DMS79 treated with DMSO at 0.1 percent for 48 hours (cell line): ENCODE measurements around the gene OR10D3.
"Not testable (repeated sequence)": the region's sequence is repeated elsewhere in the genome, so short reads cannot be mapped to it uniquely, and the experiment has no call there.

Experiments used
- DNase-seq: peaks from one replicate; lab custom pipeline; 2025; lab: John Stamatoyannopoulos, UW

The OR10D3 gene

GRCh38 chr11:124183068-124183467, at the start of gene OR10D3:
TSS of gene OR10D3 (plus strand) at chr11:124183345. CDS start at chr11:124185270, 1,925 bp downstream.
- DNase-seq: no peak

GRCh38 chr11:124143034-124143433, 40.1 kb upstream of the OR10D3 start:
- DNase-seq: no peak

DNA sequence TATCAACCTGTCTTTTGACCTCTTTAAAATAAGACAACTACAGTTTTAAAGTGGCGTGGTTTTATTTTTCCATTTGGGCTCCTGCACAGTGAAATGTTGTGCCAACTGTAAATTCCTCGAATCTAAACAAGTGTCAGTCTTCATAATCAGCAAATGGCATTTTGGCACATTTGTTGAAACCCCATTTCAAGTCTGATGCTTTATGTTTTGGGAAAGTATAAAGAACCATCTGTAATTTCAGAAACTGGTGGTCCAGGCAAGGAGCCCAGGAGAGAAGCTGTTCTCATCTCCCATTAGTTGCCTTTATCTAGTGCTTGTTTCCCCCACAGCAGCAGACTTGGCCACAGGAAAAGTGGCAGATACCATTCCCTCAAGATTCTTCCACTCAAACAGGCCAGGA, 35.2 kb upstream of the OR10D3 start:
- no peak for DNase-seq

DNA sequence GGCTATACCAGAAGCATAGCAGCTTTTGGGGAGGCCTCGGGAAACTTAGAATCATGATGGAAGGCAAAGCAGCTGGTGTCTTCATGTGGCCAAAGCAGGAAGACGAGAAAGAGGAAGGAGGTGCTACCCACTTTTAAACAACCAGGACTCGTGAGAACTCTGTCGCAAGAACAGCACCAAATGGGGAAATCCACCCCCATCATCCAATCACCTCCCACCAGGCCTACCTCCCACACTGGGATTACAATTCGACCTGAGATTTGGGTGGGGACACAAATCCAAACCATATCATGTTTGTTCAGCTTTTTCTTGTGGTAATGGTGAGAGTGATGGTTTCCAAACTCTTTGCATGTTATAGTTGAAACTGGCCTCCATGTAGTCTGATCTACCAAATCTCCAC, 32.5 kb upstream of the OR10D3 start:
- no peak for DNase-seq

- DNase-seq: no peak
Observed at GRCh38 chr11:124152770-124153407, 30.3 kb upstream of the OR10D3 start.

DNA sequence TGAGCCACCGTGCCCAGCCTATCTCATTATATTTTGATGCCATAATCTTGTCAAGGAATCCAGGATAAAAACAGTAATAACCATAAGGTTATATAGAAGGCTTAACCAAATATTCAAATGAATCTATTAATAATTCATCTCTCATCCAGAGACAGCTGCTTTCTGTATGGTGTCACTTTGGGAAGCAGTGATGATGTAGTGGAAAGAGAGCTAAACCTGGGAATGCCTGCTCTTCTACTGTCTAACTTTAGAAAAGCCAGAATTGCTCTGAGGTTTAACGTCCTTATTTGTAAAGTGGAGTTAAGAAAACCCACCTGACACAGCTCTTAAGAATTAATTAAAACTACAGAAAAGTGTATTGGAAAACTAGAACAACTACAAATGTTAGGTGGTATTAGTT, 29.3 kb upstream of the OR10D3 start:
- no peak for DNase-seq

DNA sequence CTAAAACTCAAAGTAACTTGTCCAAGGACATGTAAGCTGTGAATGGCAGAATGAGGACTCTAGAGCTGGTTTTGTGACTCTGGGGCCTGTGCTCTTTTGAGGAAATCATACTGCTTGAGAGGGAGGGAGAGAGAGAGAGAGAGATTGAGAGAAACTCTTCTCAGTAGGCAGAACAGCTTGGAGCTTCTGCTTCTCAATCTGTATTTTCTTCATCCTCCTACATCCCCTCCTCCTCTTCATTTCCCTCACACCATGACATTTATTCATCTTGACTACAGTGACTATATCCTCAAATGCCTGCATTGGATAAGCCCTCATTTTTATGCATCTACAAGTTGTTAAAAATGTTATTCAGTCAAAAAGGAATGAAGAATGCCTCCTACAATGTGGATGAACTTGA, 23.7 kb upstream of the OR10D3 start:
- DNase-seq: no peak

- DNase-seq: no peak
Observed at GRCh38 chr11:124160986-124161385, 22.2 kb upstream of the OR10D3 start.

DNA sequence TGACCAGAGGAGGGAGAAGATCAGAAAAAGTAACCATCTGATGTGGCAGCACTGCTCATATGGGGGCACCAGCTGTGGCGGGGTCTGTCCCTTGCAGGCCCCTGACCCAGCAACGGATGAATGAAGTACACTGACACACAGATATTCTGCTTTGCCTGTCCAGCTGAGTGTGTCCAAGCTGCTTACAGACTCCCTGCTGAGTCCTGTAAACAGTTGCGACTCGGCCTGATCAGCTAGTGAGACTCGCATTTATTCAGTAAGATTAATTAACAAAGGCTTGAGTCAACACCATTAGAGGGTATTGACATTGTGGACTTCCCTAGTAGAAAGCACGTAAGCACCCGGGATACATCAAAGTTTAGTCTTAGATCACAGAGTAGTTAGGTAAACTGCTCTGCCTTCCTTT, 15.3 kb upstream of the OR10D3 start:
- no peak for DNase-seq

- DNase-seq: no peak
Observed at GRCh38 chr11:124168796-124169195, 14.3 kb upstream of the OR10D3 start.

- not testable (repeated sequence) for DNase-seq
Observed at GRCh38 chr11:124170315-124170714, 12.8 kb upstream of the OR10D3 start.

GRCh38 chr11:124170801-124171586, 12.2 kb upstream of the OR10D3 start:
- DNase-seq: no peak

- DNase-seq: no peak
Observed at GRCh38 chr11:124172101-124172500, 11.0 kb upstream of the OR10D3 start.

DNA sequence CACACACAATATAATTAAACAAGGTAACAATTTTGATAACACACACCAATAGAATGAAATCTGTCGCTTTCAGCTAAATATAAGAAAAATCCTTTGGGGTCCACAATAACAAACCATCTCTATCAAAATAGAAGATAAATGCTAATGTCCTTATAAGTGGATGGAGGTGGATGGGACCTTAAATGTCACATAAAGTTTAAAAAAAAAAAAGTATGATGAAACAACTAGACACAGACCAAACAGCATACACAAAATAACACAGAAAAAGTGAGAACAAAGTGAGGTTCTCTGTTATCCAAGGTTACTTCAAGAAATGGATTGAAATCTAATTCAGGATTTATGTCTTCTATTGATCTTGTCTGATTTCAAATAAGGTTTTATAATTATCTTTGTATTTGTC, 10.5 kb upstream of the OR10D3 start:
- DNase-seq: no peak

DNA sequence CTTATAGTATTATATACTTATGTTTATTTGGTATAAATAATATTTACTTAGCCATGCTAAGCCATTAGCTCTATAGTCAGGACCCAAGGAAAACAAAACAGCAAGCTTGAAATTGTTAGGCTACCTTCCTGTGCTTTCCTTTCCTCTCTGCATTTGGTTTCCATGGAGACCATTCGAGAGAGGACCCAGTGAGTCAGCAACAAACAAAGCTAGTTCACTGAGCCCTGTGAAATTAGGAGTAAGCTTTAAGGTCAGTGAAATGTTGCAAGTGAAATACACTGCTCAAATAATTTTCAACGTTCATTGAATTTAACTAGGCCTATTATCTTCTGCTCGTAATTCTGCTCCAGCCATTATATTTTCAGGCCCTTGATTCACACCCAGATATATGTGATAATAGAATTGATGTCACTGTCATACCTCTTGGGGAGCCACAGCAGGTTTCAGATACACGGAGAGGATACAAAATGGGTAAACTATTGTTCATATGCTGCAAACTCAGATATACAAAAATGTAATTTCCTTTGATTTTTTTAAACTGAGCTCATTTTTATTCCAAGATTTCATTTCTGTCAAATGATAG, 9.1 kb upstream of the OR10D3 start:
- peak; percentile 29 for DNase-seq

- no peak for DNase-seq
Observed at GRCh38 chr11:124176925-124177715, 6.0 kb upstream of the OR10D3 start.

DNA sequence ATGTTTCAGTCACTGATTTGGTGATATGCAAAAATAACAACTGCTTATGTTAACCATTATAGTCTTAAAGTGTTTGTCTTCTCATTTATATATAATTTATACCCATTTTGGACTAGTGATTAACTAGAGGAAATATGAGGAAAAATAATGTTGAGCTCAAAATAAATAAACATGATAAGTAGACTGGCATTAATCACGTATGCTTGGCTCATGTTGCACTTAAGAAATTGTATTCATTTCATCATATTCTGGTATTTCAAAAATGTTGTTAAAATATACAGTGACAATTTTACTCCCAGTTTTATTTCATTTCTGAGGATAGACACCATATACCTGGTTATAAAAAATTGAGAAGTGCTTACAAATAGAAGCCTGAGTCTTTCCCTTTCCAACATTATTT, 3.8 kb upstream of the OR10D3 start:
- DNase-seq: no peak

DNA sequence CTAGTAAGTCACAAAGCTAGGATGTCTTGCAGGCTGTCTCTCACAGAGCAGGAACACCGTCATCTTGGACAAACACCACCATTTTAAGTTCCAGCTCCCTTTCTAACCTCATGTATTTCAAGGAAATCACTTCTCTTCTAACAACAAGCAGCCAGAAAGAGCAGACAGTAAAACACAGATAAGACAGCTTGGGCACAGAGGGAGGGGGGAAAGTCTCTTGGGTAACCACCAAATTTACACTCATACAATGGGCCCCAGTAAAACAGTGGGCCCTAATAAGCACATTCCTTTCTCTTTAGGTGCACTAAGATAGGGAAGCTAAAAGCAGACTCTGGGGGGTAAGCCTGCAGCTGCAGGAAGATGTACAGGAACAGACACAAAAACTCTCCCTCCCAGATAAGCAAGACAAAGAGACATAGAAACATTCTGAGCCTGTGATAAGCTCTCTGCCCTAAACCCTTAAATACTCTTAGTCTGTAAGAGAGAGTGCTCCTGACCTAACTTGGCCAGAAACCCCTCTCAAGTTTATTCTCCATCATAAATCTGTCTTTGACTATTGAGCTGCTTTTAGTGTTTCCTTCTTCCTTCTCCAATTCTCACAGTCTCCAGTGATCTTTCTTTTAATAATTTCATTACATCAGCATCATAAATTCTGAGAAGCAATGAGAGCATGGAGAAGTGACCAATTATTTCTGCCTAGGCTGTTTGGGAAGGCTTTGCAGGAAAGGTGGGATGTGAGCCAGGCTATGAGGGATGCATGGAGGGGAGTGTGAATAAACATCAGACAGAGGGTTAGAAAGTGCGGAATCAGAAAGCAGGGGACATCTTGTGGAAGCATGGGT, 7.4 kb downstream of the OR10D3 start:
- DNase-seq: no peak

- no peak for DNase-seq
Observed at GRCh38 chr11:124193221-124194010, 10.3 kb downstream of the OR10D3 start.

GRCh38 chr11:124194293-124195188, 11.4 kb downstream of the OR10D3 start:
- DNase-seq: no peak
